GM19035 (cell line): ENCODE measurements around the gene WDR33.

Experiments
- ATAC-seq: cut with Tn5 transposase; IDR thresholded peaks from one replicate; pipeline ENCODE4 v1.9.1; 2021; ENCODE audit not compliant: unreplicated experiment

Gene WDR33

DNA sequence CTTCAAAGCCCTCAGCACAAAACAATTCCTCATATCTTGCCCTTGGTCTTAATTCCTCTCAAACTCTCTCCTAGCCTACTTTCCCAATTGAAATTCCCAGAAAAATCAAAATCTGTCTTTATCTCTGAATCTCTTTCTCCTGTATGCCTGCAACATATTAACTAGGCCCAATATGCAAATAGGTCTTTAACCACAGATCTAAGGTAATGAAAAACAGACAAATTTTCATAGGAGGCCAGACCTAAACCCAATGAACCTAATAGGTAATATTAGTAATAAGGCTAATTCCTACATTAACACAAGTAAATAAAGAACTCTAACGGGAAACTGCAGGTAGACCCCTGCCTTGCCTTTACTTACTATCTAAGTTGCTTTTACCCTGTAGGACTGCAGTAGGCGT is 41.4 kb downstream of the WDR33 start:
- ATAC-seq, result no peak

DNA sequence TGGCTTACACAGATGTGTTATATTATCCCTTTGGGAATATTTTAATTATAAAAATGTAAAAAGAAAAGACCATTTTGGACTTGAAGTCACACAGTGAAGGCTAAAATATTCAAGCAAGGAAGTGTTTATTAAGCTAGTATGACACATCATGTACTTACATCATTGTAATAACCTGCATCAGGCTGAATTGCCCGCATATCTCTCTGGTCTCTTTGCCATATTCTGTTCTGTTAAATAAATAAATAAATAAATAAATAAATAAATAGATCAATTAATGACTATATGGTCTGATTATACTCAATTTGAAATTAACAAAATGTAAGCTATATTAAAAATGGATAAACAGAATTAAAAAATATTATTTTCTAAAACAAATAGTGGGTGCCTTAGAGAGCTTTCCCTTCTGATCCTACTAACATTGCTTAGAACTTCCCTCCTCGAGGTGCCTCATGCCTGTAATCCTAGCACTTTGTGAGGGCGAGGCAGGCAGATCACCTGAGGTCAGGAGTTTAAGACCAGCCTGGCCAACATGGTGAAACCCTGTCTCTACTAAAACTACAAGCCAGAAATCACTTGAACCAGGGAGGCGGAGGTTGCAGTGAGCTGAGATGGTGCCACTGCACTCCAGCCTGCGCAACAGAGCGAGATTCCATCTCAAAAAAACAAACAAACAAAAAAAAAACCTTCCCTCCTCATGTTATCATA is 42.0 kb downstream of the WDR33 start:
- ATAC-seq, result no peak

DNA sequence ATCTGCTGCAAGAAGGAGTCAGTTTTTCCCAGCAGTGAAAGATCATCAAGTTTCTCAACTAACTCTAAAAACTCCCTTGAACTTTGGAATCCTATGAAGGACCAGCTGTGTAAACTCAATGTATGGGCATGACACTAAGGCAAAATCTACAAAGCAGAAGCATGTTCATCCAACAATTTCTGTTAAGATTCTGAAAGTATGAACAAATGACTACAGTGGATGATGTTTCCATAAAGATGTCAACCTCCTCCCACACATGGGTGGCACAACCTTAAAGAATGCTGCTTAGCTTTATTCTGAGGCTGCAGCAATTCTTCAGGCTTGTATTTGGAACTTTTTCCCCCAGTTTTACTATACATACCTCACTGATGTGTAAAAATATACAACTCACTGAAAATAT is 47.2 kb downstream of the WDR33 start:
- no peak for ATAC-seq

DNA sequence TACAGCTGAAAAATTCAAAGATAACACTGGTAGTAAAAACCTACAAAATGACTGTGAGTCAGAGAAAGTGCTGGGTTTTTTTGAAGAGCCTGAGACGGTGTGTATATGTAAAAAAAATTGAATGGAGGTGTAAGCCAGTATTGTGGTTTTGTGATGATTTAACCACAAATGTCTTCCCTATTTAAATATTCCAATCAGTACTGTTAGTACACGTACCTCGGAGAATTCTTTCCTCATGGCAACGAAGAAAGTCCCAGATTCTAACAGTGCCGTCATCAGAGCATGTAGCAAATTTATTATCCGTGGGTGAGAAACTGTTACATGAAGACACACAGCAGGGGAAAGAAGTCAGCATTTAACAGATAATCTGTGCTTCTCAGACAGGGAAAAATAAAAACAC is 48.1 kb downstream of the WDR33 start:
- ATAC-seq, result no peak

DNA sequence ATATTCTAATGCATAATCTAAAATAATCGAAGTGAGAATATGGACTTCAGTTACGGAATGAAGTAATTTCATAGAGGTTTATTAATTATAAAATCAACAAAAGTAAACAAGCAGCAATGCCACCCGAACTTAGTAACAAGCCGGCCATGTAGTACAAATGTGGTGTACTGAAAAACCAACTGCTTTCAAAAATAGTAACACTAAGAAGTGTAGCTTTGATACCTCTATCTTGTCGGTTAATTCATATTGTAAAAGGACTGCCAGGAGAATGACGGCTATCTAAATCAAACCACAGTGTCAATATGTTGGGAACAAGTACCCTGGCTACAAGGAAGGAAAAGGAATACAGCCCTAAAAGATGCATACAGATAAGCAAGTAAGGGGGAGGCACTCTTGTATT is 48.5 kb downstream of the WDR33 start:
- ATAC-seq, result no peak

DNA sequence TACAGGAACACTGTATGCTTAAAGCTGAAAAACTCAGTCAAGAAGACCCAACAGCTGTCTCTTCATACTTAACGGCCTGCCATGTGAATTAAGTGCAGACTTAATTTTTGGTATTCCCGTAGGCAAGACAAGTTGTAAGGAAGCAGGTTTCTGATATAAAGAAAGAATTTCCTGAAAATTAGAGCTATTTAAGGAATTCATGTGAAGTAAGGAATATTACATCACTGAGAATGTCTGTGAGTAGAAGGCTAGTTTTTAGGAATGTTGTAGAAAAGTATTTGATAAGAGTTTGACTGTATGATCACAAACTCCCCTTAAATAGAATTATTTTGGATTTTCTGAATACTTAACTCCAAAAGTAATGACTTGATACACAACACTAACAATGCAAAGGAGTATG is 51.0 kb downstream of the WDR33 start:
- ATAC-seq, result no peak

DNA sequence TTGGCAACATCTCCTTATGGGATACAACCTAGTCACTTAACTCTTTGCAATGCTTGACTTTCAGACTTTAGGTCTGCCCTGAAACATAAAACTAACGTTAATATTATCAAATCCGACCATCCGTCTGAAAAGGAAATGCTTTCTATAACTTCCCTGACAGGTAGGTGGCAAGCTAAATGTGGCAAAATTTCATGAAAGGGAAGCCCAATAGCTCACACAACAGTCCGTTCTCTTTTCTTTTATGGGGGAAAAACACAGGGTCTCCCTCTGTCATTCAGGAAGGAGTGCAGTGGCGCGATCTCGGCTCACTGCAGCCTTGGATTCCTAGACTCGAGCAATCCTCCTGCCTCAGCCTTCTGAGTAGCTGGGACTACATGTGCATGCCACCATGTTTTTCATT is 56.8 kb downstream of the WDR33 start:
- no peak for ATAC-seq

DNA sequence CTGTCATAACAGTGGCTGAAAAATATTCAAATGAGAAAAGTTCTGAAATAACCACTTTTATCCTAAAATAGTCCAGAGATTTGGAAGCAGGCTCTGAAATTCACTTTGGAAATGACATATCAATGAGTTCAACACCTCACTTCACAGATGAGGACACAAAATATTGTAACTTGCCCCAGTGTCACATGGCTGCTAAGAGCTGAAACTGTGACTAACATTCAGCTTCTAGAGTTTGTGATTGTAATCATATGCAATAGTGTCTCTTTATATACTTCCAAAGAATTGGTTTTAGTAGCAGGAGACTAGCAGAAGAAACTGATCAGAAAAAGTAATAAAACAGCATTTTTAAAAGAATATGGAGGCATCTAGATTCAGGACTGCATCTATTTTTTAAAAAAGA is 57.6 kb downstream of the WDR33 start:
- no peak for ATAC-seq

DNA sequence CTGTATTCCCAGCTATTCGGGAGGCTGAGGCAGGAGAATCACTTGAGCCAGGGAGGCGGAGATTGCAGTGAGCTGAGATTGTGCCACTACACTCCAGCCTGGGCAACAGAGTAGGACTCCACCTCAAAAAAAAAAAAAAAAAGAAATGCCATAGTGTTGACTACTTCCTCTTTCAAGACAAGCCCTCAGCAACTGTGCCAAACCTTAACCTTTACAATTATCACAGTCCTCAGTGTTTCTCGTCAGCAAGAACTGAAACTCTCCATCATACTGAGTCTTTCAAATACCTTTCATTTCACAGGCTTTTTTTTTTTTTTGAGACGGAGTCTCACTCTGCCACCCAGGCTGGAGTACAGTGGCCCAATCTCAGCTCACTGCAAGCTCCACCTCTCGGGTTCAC is 61.4 kb downstream of the WDR33 start:
- ATAC-seq, result peak; percentile 98

DNA sequence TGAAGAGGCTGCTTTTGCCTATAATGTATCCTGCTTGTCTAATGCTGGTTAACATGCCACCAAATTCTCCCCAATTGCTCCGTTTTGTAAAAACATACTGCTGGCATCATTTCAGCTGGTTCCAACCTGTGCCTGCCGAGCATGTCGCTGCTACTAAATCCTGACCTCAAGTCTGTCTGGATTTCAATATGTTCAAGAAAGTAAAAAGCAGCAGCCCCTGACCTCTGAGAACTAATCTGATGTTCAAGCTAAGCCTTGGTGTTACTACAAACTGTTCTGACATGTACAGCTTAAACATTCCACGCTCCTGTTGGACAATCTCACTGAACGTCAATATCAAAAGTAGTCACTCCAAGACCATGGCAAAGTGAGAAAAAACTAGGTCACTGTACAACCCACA is 63.4 kb downstream of the WDR33 start:
- no peak for ATAC-seq

DNA sequence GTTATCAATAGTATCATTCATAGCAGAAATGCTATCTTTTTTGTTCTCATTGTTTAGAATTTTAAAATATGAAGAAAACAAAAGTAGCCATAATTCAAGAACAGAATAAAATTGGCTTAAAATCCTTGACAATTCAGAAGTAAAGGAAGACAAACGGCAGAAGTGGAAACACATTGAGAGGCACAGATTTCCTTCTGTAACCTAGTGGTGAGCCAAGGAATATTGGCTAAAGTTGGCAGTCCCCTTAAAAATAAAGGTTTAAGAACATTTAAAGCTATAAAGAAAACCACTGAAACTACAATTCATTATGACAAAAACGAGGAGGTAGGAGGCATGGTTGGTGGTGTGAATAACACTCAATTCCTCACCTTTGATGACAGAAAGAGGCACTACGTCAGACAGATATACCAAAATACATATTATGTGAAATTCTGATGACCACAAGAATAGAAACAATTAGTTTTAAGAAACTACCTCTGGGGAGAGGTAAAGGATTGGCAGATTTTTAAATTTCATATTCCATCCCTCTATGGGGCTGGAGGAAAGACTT is 67.4 kb downstream of the WDR33 start:
- no peak for ATAC-seq

DNA sequence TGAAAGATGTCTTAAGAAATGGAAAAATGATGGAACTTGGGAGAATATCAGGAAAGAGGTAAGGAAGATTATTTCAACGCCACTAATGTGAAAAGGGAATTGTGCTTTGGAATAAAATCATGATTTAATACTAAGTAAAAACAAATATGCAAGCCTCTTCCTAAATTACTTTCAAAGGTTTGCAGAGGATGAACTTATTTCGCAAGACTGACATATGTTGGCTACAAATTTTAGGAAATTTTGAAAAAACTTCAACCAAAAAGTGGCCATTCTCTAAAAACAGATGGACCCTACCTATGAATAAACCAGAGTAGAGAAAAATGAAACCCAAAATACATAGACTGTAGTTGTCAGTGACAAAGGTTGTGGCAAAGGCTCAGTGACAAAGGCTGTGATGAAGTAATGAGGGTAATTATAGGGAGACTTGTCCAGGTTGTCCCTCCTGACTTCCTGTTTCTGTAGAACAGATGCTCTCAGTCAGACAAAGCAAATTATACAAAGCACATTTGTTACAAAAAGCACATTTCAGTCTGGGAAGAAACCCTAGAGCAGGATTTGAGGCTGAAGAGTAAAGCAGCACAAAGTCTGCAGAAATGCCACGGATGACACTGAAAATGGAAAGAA is 70.2 kb downstream of the WDR33 start:
- no peak for ATAC-seq

DNA sequence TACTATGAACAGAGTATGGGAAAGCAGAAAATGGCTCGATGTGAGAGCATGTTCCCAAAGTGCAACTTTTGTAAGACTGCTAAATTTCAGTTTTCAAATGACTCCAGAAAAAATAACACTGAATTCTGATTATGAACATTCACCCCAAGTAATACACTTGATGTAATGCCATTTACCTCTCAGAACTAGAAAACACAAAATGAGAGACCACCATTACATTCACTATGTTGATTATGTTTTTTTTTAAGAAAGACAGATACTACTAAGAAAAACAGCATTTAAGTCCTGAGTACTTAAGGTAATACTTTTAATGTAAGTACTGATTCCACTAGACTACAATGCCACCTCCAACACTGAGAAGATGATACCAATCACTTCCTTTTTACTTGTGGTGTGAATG is 71.2 kb downstream of the WDR33 start:
- ATAC-seq, result no peak

DNA sequence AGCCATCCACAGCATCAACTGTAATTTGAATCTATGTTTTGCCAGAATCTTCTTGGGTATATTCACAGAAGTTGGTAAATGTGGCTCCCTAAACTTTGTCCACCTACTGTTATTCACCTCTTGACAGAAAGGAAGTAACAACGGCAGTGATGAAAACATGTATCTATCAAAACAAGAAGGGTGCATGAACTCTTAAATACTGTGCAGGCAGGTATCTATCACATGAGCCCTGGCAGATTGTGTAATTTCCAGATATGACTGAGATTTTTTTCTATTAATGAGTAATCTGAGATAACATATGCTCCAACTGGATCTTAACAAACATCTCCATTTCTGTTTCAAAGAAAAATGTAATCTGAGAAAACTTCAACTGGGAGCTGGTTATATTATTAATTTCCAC is 73.1 kb downstream of the WDR33 start:
- no peak for ATAC-seq

DNA sequence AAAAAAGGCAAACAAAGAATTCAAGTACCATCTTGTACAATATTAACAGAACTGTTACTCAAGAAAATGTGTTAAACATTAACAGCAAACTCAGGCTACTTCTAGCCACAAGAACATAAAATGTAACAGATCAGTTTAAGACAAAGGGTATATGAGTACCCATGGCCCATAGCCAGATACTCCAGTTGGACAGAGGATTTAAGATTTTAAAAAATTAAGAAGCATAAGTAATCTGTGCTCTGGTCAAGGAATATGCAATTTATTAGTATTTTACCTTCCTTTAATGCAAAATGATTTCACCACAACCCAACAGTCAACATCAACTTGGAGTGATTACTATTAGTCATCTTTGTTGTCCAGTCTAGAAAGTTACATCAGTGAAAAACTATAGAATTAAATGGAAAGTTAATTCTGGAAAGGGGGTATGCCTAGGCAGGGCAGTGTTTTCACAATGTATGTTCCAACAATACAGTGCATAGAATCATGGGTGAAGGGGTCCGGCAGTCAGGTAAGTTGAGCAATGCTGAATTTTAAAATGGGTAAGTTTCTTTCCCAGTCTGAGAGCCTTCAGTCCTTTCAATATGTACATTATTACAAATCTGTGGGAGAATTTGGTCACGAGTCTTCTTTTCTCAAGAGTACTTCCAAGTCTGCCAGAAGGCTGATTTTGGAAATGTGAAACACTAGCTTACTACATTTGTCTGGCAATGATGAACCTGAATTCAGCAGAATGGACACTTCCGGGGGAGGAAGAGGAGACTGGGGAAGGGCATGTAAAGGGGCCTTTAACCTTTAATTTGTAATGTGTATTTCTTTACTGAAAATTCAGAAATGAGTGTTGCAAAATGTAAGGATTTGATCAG is 75.2 kb downstream of the WDR33 start:
- ATAC-seq, result no peak

DNA sequence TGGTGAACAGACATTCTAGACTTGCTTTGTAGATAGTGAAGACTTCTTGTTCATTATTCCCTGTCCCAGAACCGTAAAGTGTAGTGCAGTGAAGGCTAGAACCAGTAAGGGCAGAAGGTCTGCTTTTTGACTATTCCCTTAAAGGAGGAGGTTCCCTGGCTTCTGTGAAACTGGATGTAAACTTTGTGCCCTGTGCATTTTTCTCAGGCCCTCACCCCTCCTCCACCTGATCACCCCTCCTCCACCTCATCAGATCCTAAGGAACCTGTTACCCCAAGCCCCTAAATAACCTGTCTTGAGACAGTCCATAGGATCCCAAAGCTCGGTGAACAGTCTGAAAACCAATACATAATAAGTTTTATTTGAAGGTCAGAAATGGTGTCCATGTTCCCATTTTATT is 75.9 kb downstream of the WDR33 start:
- no peak for ATAC-seq

DNA sequence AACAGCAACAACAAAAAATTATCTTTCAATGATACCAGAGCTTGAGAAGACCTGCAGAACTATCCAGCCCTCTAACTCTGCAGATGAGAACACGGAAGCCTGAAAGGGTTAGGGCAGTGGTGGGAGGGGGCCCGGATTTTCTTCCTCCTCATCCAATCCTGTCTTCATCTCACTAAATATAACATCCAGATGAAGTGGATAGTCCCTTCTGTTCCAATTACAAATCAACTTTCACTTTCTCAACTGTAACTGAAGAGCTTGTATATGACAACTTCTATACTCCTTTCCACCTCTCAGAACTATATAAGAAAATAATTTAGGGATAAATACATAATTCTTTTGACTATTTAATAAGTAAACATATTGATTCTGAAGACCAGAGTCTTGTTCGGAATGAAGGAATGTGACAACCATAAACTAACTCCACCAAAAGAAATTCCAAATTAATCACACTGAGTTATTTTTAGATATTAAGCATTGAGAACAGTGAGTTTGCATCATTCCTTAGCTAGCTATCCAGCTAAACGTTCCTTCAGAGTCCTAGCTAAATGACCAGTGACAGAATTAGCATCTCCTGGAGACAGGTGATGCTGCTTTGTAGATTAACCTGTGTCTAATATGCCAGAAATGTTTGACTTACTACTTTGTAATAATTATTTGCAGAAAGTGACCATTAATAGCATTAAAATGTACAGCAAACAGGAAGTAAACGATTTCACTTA is 77.0 kb downstream of the WDR33 start:
- no peak for ATAC-seq

DNA sequence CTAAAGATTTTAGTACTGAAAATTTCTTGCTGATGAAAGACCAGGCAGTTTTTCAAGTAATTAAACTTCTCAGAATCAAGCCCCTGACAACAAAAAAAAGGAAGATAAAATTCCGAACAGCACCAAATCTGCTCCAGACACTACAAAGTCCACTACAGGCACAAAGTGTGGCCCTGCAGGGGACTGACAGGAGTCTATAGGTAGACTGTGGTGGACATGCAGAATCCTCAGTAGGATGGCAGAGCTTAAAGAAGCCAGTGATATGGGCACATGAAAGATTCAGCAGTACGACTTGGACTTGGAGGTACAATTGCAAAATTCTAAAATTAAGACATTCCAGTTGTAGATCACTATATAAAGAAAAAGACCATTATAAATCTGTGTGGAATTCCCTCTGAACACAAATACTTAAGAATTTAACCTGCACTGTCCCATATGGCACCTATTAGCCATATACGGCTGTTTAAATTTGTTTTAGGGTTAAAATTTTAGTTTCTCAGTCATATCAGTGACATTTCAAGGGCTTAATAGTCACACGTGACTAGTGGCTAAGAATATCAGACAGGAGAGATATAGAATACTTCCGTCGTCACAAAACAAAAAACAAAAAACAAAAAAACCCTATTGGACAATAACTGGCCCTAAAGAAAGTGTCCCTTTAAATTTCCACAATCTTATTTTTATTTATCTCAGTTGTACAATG is 77.7 kb downstream of the WDR33 start:
- ATAC-seq, result no peak

DNA sequence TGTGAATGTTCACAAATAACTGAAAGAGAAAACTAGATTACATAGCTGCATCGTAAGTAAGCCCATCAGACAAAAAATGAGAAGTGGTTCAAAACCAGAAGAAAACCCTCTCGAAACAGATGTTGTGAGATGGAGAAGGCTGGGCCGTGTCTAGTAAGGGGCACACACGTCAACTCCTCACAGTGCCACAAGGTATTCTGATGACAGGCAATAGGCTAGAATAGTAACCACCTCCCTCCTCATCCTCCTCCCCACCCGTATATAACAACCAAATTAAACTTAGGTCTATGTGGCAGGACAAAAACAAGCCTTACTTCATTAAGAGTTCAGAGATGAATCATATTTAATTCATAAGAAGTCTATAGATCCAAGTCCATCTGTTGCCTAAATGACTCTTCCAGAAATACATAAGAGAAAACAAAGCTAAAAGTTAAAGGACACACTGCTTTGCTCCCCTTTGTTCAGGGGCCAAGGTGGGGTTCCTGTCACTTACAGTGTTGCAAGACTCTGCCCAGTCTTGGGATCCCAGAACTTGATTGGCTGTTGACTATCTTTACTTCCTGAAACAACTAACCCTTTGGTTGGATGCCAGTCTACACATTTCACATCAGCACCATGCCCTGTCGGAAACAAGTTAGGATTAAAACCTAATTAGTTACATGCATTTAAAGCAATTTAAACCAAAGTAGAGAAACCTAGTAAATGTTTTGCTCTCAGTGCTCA is 84.7 kb downstream of the WDR33 start:
- no peak for ATAC-seq

DNA sequence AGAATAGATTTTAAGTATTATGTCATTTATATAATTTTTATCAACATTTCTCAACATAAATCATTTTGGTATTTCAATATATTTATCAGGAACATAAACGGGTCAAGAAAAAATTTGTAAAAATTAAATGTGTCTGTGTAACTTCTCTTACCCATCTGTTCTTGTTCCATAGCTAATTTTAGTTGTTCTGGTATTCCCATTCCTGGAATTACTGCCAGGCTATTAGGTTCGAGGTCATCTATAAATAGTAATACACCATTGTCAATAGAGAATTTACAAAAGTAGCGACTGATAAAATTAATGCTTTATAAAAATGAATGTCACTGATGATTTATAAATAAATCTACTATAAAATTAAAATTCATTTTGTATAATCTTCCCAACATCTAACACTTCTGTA is 88.2 kb downstream of the WDR33 start:
- no peak for ATAC-seq
